ENCODE results near the gene PGS1.

PGS1 gene

DNA sequence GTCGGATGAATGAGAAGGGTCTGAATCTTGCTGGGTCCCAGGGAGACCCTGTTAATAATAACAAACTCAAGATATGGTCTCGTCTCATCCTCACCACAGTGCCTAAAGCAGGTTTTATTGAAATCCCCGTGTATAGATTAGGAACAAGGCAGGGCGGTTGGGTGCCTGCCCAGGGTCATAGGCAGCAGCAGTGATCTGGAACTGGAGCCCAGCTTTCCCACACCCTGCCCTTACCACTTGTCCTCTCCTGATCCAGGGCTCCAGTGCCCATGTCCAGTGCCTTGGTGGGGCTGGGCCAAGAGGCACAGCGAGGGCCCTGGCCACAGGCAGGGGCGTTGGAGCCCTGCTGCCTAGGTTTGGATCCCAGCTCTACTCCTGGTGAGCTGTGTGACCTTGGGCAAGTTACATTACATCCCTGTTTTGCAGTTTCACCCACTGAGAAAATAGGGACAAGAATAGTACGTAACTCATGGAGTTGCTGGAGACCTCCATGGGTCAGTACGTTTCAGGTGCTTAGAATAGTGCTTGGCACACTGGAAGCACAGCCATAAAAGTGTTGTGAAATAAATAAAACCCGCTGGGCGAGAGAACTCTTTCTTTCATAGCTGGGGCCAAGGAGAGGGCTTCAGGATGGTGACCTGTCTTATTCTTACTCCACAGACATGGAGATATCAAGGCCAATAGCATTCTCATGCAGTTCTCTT is 32.5 kb upstream of the PGS1 start:
- in situ Hi-C loops (cut with MboI; ENCODE audit: low sequenced_read_pairs): no loop called here

DNA sequence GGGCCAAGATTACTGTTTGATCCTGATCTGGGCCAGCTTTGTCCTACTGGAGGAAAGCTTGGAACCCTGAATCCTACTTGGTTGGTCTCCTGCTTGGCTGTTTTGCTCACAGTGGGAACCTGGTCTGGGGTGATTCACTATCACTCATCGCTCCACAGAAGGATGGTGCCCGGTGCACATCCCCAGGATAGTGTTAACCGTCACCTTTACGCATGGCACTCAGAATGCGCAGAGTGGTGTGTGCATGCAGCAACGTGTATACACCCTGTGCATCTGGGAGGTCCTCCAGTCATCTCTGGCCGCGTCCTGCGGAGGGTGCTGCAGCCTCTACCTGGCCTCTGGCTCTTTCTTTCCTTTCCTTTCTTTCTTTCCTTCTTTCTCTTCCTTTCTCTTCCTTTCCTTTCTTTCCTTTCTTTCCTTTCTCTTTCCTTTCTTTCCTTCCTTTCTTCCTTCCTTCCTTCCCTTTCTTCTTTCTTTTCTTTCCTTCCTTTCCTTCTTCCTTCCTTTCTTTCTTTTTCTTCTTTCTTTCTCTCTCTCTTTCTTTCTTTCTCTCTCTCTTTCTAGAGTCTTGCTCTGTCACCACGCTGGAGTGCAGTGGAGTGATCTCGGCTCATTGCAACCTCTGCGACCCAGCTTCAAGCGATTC is 31.7 kb upstream of the PGS1 start:
- in situ Hi-C loops (cut with MboI; ENCODE audit: low sequenced_read_pairs): no loop called here

DNA sequence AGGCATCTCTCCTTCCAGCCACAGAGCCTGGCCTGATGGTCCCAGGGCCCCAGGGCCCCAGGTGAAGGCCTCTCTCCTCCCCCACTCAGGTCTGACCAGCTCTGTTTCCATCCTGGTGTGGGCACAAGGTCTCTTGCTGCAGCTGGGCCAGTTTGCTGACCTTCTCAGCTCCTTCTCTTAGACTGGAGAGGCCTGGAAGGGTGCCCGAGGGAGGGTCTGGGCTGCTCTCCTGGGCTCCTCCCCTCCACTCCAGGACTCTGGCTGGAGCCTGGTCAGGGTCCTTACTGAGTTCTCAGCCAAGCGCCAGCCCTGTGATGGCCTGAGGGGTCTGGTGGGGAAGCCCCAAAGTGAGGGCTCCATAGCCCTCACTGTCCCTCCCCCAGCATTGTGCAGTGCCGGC is 31.0 kb upstream of the PGS1 start:
- in situ Hi-C loops (cut with MboI; ENCODE audit: low sequenced_read_pairs): no loop called here

DNA sequence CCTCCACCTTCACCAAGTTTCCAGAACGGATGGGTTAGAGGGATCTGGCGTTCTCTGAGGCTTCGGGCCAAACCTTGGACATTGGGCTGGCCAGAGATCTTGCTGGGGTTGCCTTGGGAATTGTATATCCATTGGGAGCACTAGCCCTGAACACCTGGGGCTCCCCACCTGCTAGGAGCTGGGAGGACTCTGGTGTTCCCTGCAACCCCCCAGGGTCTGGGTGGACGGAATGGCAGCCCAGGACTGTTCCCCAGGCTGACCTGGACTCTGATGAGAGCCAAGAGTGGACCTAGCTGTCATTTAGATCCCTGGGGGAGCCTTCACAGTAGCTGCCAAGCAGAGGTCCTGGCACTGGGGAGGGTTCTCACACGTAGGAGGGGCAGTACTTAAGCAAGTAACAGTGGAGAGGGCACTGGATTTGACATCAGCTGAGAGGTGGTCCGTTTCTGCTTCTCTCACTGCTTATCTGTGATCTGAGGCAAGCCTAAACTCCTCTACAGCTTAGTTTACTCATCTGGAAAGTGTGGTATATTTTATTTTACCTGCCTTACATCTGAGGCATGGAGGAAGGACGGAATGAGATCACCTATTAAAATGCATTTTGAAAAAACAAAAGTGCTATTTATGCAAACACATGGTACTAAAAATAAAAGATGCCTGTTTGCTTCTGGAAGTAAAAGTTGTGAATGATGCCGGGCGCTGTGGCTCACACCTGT is 30.2 kb upstream of the PGS1 start:
- in situ Hi-C loops (cut with MboI; ENCODE audit: low sequenced_read_pairs): no loop called here

DNA sequence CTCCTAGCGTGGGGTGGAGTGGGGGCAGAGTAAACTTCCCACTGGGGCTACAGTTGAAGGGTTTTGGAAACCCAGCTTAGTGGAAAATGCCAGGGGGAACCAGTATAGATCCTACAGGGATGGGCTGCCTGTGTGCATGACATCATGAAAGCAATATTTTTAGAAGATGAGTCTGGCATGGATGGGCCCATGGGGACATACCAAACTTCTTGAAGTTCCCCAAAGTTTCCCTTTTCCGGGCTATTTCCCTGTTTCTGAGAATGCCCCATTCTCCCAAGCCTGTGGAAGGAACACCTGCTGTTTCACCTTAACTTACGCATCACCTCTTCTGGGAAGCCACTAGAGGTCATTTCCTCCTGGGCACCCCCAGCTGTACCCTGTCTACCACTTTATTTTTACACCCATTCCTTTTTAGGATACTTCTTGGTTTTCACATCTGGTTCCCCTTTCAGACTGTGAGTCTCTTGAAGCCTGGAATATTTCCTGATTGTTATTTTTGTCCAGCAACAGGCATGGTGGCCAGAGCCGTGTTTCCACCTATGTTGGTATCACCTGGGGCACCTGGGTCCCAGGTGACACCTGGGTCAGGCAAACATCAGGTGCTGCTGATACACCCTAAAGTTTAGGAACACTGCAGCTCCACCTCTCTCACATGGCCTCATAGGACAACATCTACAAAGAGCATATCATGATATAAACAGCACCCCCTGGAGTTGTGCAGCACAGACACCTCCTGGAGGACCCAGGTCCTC is 28.4 kb upstream of the PGS1 start:
- in situ Hi-C loops (cut with MboI; ENCODE audit: low sequenced_read_pairs): no loop called here

DNA sequence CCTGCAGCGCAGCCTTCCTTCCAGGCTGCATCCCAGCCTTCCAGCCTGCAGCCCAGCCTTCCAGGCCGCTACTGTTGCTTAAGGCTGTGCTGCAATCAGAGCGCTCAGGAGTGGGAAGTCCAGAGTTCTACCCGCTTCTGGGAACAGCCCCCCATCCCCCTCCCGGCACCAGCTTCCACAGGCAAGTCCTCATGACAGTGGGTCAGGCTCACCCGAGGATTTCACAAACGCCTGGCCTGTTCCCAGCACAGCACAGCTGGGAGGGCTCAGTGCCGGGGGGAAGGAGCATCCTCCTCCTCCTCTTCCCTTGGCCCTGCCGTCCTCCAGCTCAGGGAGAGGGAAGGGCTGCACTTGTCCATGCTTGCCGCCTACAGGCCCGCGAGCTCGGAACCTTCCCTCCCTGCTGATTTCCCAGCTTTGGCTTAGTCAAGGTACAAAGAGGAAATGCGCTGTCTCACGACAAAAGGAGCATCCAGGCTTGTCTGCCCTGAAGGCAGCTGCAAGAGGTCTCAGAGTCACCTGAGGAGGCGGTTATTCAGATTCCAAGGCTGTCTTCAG is 26.9 kb upstream of the PGS1 start:
- in situ Hi-C loops (cut with MboI; ENCODE audit: low sequenced_read_pairs): no loop called here

DNA sequence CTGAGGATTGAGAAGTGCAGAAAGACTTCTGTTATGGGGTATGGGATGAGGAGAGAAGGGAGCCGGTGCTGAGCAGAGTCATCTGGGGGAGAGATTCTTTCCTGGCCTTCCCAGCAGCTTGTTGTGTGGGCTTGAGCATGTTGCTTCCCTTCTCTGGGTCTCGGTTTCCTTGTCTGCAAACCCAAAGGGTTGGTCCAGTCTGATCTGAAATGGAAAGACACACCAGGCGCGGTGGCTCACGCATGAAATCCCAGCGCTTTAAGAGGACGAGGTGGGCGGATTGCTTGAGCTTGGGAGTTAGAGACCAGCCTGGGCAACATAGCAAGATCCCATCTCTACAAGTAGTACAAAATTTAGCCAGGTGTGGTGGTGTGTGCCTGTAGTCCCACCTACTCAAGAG is 24.6 kb upstream of the PGS1 start:
- in situ Hi-C loops (cut with MboI; ENCODE audit: low sequenced_read_pairs): no loop called here

DNA sequence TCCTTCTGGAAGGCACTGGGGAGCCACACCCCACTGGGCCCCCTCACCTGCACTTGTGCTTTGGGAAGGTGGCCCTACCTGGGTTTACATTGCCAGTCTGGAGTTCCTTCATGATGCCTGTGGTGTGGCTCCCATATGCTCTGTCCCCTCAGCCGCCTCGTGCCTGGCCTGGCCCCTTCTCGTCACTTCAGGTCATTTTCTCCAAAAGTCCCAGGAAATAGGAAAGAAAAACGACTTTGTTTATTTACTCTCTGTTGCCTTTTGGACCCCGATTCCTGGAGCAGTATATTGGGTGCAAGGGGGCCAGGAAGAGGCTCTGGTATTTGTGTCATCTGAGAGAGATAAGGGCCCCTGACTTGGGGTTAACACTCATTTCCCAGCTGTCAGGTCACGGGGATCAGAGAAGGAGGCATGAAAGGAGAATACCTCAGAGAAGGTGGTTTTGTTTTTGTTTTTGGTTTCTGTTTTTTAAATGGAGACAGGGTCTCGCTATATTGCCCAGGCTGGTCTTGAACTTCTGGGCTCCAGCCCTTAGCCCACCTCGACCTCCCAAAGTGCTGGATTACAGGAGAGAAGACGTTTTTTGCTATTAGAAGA is 23.3 kb upstream of the PGS1 start:
- in situ Hi-C loops (cut with MboI; ENCODE audit: low sequenced_read_pairs): no loop called here

DNA sequence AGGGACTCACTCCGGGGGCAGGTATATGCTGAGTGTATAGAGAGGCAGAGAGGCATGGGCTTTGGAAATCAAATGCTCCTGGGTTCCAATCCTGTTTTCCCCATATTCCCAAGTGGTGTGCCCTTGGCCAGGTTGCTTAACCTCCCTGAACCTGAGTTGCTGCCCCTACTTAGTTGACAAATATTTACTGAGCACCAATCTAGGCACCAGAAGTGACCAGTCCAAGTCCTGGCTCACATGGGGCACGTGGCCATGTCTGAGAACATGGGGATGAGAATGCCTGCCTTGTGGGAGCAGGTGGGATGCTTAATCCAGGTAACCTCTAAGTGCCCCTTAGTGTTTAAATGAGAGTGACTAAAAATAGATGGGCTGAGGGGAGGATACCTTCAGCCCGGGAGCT is 22.7 kb upstream of the PGS1 start:
- in situ Hi-C loops (cut with MboI; ENCODE audit: low sequenced_read_pairs): no loop called here

DNA sequence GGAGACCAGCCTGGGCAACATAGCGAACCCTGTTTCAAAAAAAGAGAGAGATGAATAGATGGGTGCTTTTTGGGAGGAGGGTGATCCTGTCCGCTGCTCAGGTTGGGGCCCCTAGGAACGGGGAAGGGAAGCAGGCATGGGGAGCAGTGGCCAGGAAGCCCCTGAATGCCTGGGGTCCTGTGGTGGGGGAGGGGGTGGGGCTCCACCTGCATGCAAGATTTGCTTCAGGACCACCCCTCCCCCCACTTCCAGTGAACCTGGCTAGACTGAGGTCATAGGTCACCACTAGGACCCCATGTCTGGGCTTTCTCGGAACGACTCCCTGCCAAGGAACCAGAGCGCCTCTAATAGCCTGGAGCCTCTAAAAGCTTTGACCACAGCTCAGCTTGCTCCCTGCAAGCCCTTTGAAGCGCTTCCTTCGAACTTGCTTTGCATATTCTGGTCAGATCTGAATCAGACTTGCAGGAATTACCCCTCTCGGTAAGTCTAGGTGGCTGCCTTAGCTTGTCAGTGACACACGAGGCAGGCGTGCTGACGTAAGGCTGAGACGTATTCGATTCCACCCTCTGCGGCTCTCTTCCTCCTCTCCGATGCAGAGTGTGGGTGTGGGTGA is 22.2 kb upstream of the PGS1 start:
- in situ Hi-C loops (cut with MboI; ENCODE audit: low sequenced_read_pairs): no loop called here

DNA sequence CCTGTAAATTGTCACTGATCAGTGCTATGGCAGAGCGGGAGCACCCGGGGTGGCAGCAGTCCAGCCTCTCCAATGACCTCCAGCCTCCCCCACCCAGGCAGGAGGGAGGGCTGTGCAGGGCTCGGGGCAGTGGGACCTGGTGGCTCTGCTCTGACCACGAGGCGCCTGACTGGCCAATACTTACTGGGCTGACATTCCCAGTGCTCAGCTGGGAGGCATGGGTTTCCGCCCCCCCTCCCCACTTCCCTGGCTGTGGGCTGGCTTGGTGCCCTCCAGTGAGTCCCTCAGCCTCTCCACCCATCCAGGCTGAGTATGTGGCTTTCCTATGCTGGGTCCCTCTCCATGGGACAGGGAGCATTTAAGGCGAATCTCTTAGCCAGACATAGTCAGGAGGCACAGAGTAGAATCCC is 21.3 kb upstream of the PGS1 start:
- in situ Hi-C loops (cut with MboI; ENCODE audit: low sequenced_read_pairs): no loop called here

DNA sequence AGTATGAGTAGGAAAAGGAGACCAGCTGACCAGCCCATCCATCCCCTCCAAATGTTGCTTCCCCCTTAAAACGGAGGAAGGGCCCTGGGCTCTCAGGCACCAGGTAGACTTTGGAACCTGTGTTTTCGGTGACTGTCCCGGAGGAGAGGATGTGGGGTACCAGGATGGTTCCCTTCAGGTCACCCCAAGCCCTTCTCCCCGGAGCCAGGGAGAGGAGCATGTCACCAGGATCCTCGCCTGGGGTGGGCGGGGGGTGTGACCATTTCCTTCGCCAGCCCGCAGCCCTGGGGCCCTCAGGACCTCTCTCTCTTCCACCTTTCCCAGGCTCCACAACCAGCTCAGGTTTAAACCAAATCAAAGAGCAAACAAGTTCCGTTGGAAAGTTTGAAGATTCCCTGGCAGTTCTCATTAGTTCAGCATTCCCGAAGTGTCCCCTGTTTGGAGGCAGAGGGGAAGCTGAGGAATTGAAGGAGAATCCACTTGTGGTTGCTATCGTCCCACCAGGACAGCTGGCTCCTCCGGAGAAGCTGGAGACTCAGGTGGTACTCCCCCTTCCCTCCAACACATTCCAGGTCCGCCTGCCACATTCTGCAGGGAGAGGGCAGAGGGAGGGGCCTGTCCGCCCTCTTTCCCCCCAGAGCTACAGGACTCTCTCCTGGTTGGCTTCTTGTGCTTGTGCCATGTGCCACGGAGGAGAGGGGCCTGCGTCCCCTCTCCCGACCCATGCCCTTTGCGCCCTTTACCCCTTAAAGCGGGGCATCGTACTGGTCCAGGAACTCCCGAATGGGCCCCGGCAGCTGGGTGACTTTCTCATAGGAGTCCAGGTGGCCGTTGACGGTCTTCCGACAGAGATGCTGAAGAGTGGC is 20.5 kb upstream of the PGS1 start:
- in situ Hi-C loops (cut with MboI; ENCODE audit: low sequenced_read_pairs): no loop called here

DNA sequence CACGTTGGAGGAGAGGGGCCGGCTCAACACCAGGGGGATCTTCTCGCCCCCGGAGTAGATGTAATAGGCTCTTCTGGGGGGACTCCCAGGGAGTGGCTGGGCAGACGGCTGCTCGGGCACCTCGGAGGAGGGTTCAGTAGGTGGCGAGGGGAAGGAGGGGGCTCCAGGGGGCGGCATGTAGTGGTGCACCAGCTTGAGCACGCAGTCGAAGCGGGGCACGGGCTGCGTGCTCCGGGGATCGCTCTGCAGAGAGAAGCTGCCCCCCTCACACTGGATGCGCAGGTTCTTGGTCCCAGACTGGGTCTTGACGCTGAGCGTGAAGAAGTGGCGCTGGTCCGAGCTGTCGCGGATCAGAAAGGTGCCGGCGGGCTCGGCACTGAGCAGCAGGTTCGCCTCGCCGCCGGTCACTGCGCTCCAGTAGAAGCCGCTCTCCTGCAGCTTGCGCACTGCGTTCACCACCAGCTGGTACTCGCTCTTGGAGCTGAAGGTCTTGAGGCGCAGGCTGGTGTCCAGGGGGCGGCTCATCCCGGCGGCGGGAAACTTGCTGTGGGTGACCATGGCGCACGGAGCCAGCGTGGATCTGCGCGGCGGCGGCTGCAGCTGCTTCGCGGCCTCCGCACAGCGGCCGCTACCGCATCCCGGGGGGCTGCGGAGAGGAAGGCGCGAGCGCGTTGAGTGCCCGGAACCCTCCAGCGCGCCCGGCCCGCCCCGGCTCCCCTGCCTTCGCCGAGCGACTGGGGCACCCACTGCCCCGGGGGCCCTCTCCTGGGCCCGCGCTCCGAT is 19.7 kb upstream of the PGS1 start:
- in situ Hi-C loops (cut with MboI; ENCODE audit: low sequenced_read_pairs): no loop called here

DNA sequence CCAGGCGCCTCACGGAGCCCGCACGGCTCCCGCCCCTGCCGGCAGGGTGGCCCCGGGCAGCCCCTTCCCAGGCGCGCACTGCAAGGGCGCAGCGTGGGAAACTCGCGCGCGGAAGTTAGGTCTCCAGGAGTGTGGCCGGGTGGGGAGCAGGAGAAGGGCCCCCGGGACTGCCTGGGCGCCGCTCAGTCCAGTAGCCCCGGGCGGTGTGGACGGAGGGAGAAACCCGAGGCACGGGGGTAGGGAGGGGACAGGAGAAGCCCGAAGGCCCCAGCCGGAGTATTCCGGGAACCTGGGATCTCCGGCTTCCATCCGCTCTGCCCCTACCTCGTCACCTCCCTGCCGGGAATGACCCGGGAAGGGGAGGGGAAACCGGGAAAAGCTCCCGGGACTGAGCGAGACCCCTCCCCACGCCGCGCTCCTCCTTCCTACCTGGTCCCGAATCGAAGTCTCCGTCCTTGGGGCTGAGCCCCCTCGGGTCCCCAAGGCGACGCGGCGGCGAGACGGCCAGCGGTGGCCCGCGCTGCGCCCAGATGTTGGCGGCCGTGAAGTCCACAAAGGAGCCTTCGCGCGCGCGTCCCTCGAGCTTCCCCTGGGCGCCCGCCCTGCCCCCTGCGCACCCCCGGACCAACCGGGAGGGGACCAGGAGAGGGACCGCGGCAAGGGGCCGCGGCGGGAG is 19.0 kb upstream of the PGS1 start:
- in situ Hi-C loops (cut with MboI; ENCODE audit: low sequenced_read_pairs): no loop called here

DNA sequence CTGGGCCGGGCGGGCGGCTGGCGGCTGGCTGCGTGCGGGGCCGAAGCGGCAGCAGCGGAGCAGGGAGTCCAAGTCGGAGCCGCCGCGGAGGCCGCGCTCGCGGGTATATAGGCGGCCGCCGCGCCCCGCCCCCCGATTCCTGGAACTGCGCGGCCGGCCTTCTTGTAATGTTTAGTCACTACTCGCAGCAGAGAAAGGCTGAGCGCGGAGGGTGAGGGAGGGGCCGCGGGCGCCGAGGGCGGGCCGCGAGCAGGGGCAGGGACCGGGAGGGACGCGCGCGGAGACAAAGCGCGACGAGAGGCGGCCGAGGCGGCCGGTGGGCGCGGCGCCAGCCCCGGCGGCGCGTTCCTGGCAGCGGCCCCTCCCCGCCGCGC is 18.5 kb upstream of the PGS1 start, which contains the start of gene SOCS3:
TSS of gene SOCS3 (minus strand) at position 81 of the 374 bp plus-strand sequence. CDS start 982 bp downstream, outside the sequence.
- in situ Hi-C loops (cut with MboI; ENCODE audit: low sequenced_read_pairs): loop anchor here (5.0 kb wide), 1 partner anchor 62 kb away; no protein-coding TSS in a partner anchor

DNA sequence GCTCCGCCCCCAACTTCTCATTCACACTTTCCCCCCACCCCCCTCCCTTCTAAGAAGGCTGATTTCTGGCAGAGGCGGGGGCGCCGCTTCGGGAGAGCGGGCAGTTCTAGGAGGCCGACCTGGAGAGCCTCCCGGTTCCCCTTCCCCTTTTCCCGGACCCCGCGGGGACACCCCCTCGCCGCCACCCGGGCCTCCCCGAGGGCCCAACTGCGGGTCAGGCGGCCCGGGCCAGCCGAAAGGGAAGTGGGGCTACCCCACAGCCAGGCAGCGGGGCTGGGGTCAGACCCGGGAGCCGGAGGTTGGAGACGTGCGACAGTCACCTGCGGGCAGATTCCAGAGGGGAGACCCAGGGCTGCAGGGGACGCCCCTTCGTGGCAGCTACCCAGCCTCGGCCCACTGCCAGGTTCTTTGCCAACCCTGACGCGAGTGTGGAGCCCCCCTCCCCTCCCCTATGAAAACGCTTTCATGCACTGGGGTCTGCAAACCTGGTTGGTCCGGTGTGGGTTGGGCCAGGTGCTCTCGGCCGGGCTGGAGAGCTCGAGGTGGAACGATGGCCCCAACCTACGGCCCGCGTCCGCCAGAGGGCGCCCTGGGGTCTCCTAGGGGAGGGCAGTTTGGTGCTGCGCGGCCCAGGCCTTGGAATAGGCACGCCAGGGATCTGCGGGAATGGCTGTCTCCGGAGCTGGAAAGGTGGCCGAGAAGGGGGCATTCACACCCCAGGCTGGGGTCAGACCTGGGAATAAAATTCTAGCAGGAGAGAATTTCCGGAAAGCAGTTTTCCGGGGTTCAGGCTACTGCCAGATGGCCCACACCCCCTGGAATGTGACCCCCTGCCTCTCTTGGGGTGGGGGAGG is 17.9 kb upstream of the PGS1 start:
- in situ Hi-C loops (cut with MboI; ENCODE audit: low sequenced_read_pairs): loop anchor here (5.0 kb wide), 1 partner anchor 62 kb away; no protein-coding TSS in a partner anchor

DNA sequence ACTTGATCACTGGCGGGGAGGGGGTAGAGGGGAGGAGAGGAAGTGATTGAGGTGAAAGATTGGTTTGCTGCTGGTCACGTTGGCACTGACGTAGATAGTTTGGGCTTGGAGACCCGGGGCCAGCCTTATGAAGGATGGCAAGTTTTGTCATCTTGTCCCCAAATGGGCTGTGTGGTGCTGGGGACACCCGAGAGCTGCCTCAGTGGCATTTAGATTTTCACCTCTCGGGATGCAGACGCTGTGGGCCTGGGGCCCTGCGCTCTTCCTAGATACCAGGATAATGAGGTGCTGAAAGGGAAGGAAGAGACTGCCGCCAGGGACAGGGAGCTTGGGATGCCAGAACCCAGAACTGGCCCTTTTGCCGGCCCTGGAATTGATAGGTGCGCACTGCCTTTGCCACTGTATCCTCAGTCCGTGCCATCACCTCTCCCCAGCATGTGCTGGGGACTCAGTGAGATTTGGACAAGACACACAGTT is 17.2 kb upstream of the PGS1 start:
- in situ Hi-C loops (cut with MboI; ENCODE audit: low sequenced_read_pairs): loop anchor here (5.0 kb wide), 1 partner anchor 61 kb away; no protein-coding TSS in a partner anchor
